SK-N-SH treated with all-trans-retinoic acid at 6 μM for 48 hours (cell line): Measurements from ENCODE around the gene PLAU.

ENCODE experiments used
- ATAC-seq: fragments of 200-7000 bp; cut with Tn5 transposase; 3 replicates; pipeline ENCODE4 v1.9.1; 2020; ENCODE audit warnings: mild to moderate bottlenecking, moderate library complexity
- ARNTL ChIP-seq: fragments of 450-650 bp; formaldehyde crosslinking; IDR thresholded peaks from 2 replicates; pipeline ENCODE4 v1.5.0; 2020; ENCODE audit warnings: low read depth, mild to moderate bottlenecking, moderate library complexity, borderline replicate concordance
- BACH2 ChIP-seq: fragments of 250-450 bp; sonication (Bioruptor Pico); IDR thresholded peaks from 2 replicates; pipeline ENCODE4 v1.9.0; 2021; ENCODE audit warnings: mild to moderate bottlenecking, borderline replicate concordance
- CSDC2 ChIP-seq: fragments of 250-450 bp; sonication (Bioruptor Pico); IDR thresholded peaks from 2 replicates; pipeline ENCODE4 v1.5.0; 2020; ENCODE audit warnings: mild to moderate bottlenecking, moderate library complexity
- ESRRG ChIP-seq: fragments of 250-450 bp; sonication (Bioruptor Pico); IDR thresholded peaks from 2 replicates; pipeline ENCODE4 v1.6.1; 2021; ENCODE audit warnings: mild to moderate bottlenecking
- GLIS3 ChIP-seq: fragments of 250-450 bp; sonication (Bioruptor Pico); IDR thresholded peaks from 2 replicates; pipeline ENCODE4 v1.5.0; 2020; ENCODE audit warnings: mild to moderate bottlenecking, moderate library complexity
- ISL1 ChIP-seq: fragments of 250-450 bp; sonication (Bioruptor Pico); IDR thresholded peaks from 2 replicates; pipeline ENCODE4 v2.1.2; 2022; ENCODE audit warnings: mild to moderate bottlenecking, moderate library complexity
- OSR1 ChIP-seq: fragments of 250-450 bp; sonication (Bioruptor Pico); IDR thresholded peaks from 2 replicates; pipeline ENCODE4 v1.8.0; 2022; ENCODE audit warnings: moderate library complexity, mild to moderate bottlenecking, inconsistent platforms
- SNAI2 ChIP-seq: fragments of 250-450 bp; sonication (Bioruptor Pico); IDR thresholded peaks from 2 replicates; pipeline ENCODE4 v1.5.0; 2020; ENCODE audit warnings: mild to moderate bottlenecking, moderate library complexity
- TCF4 ChIP-seq: fragments of 250-450 bp; sonication (Bioruptor Pico); IDR thresholded peaks from 2 replicates; pipeline ENCODE4 v1.8.0; 2021; ENCODE audit warnings: mild to moderate bottlenecking, moderate library complexity, borderline replicate concordance
- TOX ChIP-seq: fragments of 250-450 bp; sonication (Bioruptor Pico); IDR thresholded peaks from 2 replicates; pipeline ENCODE4 v1.8.0; 2021; ENCODE audit warnings: mild to moderate bottlenecking, moderate library complexity, borderline replicate concordance
- ZC3H10 ChIP-seq: fragments of 250-450 bp; sonication (Bioruptor Pico); IDR thresholded peaks from 2 replicates; pipeline ENCODE4 v1.5.1; 2021; ENCODE audit warnings: mild to moderate bottlenecking, moderate library complexity
- ZFP3 ChIP-seq: fragments of 250-450 bp; sonication (Bioruptor Pico); IDR thresholded peaks from 2 replicates; pipeline ENCODE4 v1.5.0; 2020; ENCODE audit warnings: mild to moderate bottlenecking, moderate library complexity
- ZNF565 ChIP-seq: fragments of 450-650 bp; formaldehyde crosslinking; conservative IDR thresholded peaks from 2 replicates; pipeline ENCODE4 v1.5.0; 2020; ENCODE audit warnings: low read depth, mild to moderate bottlenecking, moderate library complexity
- ZNF8 ChIP-seq: fragments of 450-650 bp; formaldehyde crosslinking; IDR thresholded peaks from 2 replicates; pipeline ENCODE4 v1.5.0; 2020; ENCODE audit warnings: mild to moderate bottlenecking, moderate library complexity
- TF ChIP-seq, protein P1 (sequence below): fragments of 250-450 bp; sonication (Bioruptor Pico); IDR thresholded peaks from 2 replicates; pipeline ENCODE4 v1.5.0; 2020; ENCODE audit warnings: mild to moderate bottlenecking, moderate library complexity
- TF ChIP-seq, protein P2 (sequence below): fragments of 250-450 bp; sonication (Bioruptor Pico); IDR thresholded peaks from 2 replicates; pipeline ENCODE4 v1.5.1; 2021; ENCODE audit warnings: mild to moderate bottlenecking, moderate library complexity
- TF ChIP-seq, protein P3 (sequence below): fragments of 250-450 bp; sonication (Bioruptor Pico); IDR thresholded peaks from 2 replicates; pipeline ENCODE4 v1.8.0; 2021; ENCODE audit warnings: low read depth, mild to moderate bottlenecking, moderate library complexity, borderline replicate concordance
- TF ChIP-seq, protein P4 (sequence below): fragments of 250-450 bp; sonication (Bioruptor Pico); IDR thresholded peaks from 2 replicates; pipeline ENCODE4 v1.8.0; 2020; ENCODE audit warnings: mild to moderate bottlenecking, moderate library complexity, borderline replicate concordance
- TF ChIP-seq, protein P5 (sequence below): fragments of 250-450 bp; sonication (Bioruptor Pico); IDR thresholded peaks from 2 replicates; pipeline ENCODE4 v1.5.1; 2020; ENCODE audit warnings: low read depth, mild to moderate bottlenecking, moderate library complexity

The PLAU gene

DNA sequence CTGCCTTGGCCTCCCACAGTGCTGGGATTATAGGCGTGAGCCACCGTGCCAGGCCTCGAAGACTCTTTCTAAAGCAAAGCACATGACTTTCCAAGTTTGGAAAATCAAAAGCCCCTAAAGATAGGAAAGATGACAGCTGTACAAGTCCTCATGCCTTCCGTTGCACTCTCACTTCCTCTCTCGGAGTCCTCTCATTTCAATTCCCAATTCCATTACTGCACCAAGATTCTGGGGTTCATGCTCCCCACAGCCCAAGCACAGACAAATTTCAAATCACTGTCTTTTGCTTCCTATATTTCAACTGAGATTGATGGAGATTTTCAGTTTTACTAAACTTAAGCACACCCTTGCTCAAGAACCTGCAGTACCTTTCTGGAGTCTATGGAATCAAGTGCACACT lies 10.9 kb upstream of the PLAU start:
- ATAC-seq: no peak
- no peak for TF ChIP-seq GLIS3 (CRISPR knock-in tag)
- TF ChIP-seq, protein P1, sequence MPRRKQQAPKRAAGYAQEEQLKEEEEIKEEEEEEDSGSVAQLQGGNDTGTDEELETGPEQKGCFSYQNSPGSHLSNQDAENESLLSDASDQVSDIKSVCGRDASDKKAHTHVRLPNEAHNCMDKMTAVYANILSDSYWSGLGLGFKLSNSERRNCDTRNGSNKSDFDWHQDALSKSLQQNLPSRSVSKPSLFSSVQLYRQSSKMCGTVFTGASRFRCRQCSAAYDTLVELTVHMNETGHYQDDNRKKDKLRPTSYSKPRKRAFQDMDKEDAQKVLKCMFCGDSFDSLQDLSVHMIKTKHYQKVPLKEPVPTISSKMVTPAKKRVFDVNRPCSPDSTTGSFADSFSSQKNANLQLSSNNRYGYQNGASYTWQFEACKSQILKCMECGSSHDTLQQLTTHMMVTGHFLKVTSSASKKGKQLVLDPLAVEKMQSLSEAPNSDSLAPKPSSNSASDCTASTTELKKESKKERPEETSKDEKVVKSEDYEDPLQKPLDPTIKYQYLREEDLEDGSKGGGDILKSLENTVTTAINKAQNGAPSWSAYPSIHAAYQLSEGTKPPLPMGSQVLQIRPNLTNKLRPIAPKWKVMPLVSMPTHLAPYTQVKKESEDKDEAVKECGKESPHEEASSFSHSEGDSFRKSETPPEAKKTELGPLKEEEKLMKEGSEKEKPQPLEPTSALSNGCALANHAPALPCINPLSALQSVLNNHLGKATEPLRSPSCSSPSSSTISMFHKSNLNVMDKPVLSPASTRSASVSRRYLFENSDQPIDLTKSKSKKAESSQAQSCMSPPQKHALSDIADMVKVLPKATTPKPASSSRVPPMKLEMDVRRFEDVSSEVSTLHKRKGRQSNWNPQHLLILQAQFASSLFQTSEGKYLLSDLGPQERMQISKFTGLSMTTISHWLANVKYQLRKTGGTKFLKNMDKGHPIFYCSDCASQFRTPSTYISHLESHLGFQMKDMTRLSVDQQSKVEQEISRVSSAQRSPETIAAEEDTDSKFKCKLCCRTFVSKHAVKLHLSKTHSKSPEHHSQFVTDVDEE: no peak
- TF ChIP-seq, protein P2, sequence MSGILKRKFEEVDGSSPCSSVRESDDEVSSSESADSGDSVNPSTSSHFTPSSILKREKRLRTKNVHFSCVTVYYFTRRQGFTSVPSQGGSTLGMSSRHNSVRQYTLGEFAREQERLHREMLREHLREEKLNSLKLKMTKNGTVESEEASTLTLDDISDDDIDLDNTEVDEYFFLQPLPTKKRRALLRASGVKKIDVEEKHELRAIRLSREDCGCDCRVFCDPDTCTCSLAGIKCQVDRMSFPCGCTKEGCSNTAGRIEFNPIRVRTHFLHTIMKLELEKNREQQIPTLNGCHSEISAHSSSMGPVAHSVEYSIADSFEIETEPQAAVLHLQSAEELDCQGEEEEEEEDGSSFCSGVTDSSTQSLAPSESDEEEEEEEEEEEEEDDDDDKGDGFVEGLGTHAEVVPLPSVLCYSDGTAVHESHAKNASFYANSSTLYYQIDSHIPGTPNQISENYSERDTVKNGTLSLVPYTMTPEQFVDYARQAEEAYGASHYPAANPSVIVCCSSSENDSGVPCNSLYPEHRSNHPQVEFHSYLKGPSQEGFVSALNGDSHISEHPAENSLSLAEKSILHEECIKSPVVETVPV (CRISPR knock-in tag): no peak
- TF ChIP-seq ISL1 (CRISPR knock-in tag): no peak
- TF ChIP-seq TOX (CRISPR knock-in tag): no peak
- no peak for TF ChIP-seq ARNTL (CRISPR knock-in tag)
- TF ChIP-seq BACH2 (CRISPR knock-in tag): no peak
- no peak for TF ChIP-seq ZNF565 (CRISPR knock-in tag)
- TF ChIP-seq CSDC2 (CRISPR knock-in tag): no peak
- TF ChIP-seq, protein P3, sequence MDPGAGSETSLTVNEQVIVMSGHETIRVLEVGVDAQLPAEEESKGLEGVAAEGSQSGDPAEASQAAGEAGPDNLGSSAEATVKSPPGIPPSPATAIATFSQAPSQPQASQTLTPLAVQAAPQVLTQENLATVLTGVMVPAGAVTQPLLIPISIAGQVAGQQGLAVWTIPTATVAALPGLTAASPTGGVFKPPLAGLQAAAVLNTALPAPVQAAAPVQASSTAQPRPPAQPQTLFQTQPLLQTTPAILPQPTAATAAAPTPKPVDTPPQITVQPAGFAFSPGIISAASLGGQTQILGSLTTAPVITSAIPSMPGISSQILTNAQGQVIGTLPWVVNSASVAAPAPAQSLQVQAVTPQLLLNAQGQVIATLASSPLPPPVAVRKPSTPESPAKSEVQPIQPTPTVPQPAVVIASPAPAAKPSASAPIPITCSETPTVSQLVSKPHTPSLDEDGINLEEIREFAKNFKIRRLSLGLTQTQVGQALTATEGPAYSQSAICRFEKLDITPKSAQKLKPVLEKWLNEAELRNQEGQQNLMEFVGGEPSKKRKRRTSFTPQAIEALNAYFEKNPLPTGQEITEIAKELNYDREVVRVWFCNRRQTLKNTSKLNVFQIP: no peak
- TF ChIP-seq ESRRG (CRISPR knock-in tag): no peak
- no peak for TF ChIP-seq ZC3H10 (CRISPR knock-in tag)
- TF ChIP-seq OSR1 (CRISPR knock-in tag): no peak
- TF ChIP-seq ZFP3 (CRISPR knock-in tag): no peak
- TF ChIP-seq TCF4 (CRISPR knock-in tag): no peak
- no peak for TF ChIP-seq ZNF8 (CRISPR knock-in tag)
- TF ChIP-seq SNAI2 (CRISPR knock-in tag): no peak
- TF ChIP-seq, protein P4, sequence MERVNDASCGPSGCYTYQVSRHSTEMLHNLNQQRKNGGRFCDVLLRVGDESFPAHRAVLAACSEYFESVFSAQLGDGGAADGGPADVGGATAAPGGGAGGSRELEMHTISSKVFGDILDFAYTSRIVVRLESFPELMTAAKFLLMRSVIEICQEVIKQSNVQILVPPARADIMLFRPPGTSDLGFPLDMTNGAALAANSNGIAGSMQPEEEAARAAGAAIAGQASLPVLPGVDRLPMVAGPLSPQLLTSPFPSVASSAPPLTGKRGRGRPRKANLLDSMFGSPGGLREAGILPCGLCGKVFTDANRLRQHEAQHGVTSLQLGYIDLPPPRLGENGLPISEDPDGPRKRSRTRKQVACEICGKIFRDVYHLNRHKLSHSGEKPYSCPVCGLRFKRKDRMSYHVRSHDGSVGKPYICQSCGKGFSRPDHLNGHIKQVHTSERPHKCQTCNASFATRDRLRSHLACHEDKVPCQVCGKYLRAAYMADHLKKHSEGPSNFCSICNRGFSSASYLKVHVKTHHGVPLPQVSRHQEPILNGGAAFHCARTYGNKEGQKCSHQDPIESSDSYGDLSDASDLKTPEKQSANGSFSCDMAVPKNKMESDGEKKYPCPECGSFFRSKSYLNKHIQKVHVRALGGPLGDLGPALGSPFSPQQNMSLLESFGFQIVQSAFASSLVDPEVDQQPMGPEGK: no peak

DNA sequence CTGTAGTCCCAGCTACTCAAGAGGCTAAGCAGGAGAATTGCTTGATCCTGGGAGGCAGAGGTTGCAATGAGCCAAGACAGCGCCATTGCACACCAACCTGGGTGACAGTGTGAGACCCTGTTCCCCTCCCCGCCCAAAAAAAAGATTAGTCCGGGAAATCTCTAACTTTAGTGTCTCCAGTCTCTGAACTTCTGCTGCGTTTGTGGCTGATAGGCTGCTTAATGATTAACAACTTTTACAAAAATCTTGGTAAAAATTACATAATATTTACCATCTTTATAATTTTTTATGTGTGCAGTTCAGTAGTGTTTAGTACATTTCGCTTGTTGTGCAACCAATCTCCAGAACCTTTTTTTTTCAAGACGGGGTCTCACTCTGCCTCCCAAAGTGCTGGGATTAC lies 9.7 kb upstream of the PLAU start:
- TF ChIP-seq ZNF565 (CRISPR knock-in tag): no peak
- no peak for TF ChIP-seq ISL1 (CRISPR knock-in tag)
- TF ChIP-seq ZNF8 (CRISPR knock-in tag): no peak

DNA sequence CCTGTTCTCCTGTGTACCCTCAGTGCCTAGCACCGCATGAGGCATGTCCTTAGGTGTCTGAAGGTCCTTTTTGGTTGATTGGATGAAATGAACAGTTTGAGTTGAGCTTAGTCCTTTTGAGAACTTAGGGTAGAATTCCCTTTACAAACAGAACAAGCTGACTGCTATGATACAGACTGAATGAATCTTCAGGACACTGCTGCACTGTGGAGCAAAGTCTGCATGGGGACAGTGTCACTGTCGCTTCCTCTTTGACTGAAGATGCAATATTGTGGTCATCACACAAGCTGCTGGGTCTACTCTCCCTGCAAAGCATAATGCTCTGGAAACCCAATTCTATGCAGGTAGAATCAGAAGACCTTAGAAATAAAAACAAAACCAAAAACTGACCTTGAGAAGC lies 8.6 kb upstream of the PLAU start:
- TF ChIP-seq BACH2 (CRISPR knock-in tag): no peak
- no peak for TF ChIP-seq ZNF565 (CRISPR knock-in tag)
- TF ChIP-seq ZC3H10 (CRISPR knock-in tag): no peak
- TF ChIP-seq TOX (CRISPR knock-in tag): no peak
- no peak for TF ChIP-seq OSR1 (CRISPR knock-in tag)
- no peak for TF ChIP-seq GLIS3 (CRISPR knock-in tag)
- no peak for ATAC-seq

More for the DNA sequence above, 9.7 kb upstream of the PLAU start:
- no peak for ATAC-seq

DNA sequence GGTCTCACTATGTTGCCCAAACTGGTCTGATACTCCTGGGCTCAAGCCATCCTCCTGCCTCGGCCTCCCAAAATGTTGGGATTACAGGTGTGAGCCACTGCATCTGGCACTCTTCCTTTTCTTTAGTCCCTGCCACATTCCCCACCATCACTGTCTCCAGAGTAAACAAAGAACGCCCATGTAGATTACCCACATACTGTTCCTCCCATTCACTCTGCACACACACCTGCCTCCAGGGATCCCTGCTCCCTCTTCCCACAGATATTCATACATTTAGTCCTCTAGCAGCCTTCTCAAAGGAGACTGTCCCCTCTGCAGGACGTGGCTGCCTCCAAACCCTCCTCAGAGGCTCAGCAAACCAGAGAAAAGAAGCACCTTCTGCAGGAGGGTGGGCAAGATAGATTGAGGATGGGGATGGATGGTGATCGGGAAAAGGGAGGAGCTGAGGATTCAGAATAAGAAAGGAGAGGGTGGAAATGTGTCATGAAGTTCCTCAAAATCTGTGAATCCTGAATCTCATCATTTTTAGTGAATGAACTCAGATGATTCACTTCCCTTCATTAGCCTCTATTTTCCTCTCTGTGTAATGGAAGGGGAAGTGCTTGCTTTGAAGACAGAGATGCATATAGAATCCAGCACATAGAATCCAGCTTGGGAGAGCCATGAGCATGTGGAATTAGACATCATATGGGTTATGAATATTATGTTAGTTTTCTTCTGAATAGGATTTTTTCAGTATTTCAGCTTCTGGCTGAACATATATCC lies 5.5 kb upstream of the PLAU start:
- TF ChIP-seq, protein P5, sequence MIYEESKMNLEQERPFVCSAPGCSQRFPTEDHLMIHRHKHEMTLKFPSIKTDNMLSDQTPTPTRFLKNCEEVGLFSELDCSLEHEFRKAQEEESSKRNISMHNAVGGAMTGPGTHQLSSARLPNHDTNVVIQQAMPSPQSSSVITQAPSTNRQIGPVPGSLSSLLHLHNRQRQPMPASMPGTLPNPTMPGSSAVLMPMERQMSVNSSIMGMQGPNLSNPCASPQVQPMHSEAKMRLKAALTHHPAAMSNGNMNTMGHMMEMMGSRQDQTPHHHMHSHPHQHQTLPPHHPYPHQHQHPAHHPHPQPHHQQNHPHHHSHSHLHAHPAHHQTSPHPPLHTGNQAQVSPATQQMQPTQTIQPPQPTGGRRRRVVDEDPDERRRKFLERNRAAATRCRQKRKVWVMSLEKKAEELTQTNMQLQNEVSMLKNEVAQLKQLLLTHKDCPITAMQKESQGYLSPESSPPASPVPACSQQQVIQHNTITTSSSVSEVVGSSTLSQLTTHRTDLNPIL (CRISPR knock-in tag): no peak
- TF ChIP-seq GLIS3 (CRISPR knock-in tag): no peak
- no peak for ATAC-seq
